ENCODE results near the gene OGFOD3. TPM values are rescaled to one million over a fixed set of nuclear protein-coding genes. Genes with fewer than 3 reads are reported as not detected.
A peak's percentile ranks its signal among the peaks of the same experiment; 100 is the strongest.
"Not testable (repeated sequence)": the region's sequence is repeated elsewhere in the genome, so short reads cannot be mapped to it uniquely, and the experiment has no call there.

OGFOD3 gene
- total RNA-seq, 4 donors from 2014 or later, result 13.0 to 28.7 (median 23.2) TPM

DNA sequence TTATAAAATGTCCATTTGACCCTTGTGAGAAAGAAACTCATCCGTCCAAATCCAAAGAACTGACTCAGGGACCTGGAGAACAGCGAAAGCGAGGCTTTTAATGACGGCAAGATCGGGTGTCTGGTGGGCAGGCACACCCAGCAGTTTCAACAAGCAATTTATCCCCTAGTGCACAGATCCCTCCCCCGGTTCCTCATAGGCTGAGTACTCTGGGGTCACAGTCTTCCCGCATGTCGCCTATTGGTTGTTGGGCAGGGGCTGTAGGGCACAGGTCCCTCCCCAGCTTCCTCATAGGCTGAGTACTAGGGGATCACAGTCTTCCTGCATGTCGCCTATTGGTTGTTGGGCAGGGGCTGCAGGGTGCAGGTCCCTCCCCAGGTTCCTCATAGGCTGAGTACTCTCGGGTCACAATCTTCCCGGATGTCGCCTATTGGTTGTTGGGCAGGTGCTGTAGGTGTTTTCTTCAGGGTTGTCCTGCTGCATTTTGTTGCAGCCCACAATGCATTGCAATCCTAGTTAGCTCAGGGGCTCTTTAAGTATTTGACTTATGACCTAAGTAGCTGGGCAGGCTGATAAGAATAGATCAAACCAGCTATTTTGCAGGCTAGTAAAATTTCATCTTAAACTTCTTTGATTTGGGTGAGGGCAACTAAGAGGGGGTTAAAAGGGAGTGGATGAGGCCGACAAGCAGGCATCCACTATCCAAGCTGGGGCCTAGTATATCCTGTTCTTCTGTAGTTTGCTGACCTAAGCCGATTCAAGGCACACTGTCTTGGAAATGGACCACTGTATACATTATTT is 50.5 kb downstream of the OGFOD3 start:
- intact Hi-C loops (cut with DNase I; ENCODE audit: low total_unique reads), result no loop called here
- no peak overlapping the region for H3K4me3 ChIP-seq (ENCODE audit: low read depth, poor library complexity, severe bottlenecking)
- no peak for DNase-seq (ENCODE audit: low spot score in 2 of 2)
- TF ChIP-seq, protein P1, sequence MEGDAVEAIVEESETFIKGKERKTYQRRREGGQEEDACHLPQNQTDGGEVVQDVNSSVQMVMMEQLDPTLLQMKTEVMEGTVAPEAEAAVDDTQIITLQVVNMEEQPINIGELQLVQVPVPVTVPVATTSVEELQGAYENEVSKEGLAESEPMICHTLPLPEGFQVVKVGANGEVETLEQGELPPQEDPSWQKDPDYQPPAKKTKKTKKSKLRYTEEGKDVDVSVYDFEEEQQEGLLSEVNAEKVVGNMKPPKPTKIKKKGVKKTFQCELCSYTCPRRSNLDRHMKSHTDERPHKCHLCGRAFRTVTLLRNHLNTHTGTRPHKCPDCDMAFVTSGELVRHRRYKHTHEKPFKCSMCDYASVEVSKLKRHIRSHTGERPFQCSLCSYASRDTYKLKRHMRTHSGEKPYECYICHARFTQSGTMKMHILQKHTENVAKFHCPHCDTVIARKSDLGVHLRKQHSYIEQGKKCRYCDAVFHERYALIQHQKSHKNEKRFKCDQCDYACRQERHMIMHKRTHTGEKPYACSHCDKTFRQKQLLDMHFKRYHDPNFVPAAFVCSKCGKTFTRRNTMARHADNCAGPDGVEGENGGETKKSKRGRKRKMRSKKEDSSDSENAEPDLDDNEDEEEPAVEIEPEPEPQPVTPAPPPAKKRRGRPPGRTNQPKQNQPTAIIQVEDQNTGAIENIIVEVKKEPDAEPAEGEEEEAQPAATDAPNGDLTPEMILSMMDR (IDR thresholded peaks at IDR 0.05), result peak in 1 of 3 donors; percentile 32
- TF ChIP-seq POLR2A (IDR thresholded peaks at IDR 0.05), result no peak
- 85 to 91% methylated on average over 14 of the region's 14 CpGs for WGBS, 2 donors

DNA sequence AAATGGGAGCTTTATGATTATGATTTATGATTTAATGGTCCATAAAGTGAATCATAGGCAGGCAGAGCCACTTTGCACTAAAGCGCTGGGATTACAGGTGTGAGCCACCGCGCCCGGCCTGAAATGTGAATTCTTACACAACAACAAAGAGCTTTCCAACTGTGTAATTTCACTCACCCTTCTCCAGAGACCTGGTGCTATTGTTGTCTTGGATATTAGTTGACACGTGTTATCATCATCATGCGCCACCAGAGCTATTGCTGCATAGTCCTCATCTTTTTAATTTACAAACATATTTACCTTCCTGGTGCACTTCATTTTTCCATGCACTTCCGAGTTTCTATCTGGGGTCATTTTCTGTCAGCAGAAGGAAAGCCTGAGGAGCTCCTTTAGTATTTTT is 51.6 kb downstream of the OGFOD3 start:
- DNase-seq (ENCODE audit: low spot score in 2 of 2), result no peak
- intact Hi-C loops (cut with DNase I; ENCODE audit: low total_unique reads), result no loop called here
- H3K4me3 ChIP-seq (ENCODE audit: low read depth, poor library complexity, severe bottlenecking), result no peak overlapping the region
- TF ChIP-seq POLR2A (IDR thresholded peaks at IDR 0.05), result no peak
- TF ChIP-seq, protein P1 (IDR thresholded peaks at IDR 0.05), result no peak
- 79% methylated on average over 7 of the region's 7 CpGs for WGBS, 2 donors

DNA sequence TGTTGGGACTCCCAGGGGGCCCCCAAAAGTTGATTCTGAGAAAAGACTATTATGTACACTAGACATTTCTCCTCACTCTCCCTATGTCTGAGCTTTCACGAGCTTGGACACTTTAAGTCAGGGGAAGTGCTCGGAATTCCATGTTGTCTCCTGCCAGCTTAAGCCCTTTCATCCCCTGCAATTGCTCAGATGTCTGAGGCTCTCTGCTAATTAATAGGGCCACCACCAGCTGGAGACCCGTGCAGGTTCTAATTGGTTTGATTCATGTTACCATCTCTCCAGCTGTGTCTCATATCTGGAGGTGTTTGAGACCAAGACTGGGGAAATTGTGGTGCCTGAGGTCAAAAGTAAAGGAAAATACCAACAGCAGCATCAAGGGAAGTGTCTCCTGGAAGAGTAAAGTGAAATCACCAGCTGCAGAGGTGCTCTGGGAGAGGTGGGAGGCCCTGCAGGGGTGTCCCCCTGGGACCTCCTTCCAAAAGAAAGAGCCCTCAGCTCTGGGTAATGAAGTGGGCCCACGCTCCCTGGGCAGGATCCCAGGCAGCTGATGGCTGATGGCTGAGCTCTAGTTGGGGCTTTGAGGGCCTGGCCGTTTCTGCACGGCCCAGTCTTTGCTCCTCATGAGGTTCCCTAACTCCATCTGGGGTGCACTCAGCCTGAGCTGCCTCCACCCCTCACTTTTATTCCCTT is 52.6 kb downstream of the OGFOD3 start:
- TF ChIP-seq POLR2A (IDR thresholded peaks at IDR 0.05), result no peak
- TF ChIP-seq, protein P1 (IDR thresholded peaks at IDR 0.05), result no peak
- intact Hi-C loops (cut with DNase I; ENCODE audit: low total_unique reads), result no loop called here
- 74 to 81% methylated on average over 6 of the region's 6 CpGs for WGBS, 2 donors

DNA sequence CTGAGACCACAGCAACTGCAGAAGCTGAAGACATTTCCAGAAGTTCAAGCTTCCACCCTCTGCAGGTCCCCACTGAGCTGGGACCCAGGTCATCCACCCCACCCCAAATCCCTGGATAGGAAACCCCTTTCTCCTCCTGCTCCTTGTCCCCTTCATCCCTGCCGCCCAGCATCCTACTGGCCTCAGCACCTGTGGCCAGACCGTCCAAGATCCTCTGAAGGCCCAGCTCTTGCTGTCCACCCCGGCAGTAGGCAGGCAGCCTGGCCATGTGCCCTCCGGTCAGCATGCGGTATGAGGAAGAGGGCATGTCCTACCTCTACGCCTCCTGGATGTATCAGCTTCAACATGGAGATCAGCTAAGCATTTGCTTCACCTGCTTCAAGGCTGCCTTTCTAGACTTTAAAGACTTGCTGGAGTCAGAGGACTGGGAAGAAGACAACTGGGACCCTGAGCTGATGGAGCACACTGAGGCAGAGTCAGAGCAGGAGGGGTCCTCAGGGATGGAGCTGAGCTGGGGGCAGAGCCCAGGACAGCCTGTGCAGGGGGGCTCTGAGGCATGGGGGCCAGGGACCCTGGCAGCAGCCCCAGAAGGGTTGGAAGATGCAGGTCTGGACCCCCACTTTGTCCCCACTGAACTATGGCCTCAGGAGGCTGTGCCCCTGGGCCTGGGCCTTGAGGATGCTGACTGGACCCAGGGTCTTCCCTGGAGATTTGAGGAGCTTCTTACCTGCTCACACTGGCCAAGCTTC is 56.3 kb downstream of the OGFOD3 start:
- 89 to 97% methylated on average over 6 of the region's 6 CpGs for WGBS, 2 donors
- TF ChIP-seq POLR2A (IDR thresholded peaks at IDR 0.05), result no peak
- intact Hi-C loops (cut with DNase I; ENCODE audit: low total_unique reads), result loop anchor here (5.0 kb wide), 1 partner anchor 330 kb away; the partner anchor contains the start of gene RAC3
- DNase-seq (ENCODE audit: low spot score in 2 of 2), result no peak
- H3K4me3 ChIP-seq (ENCODE audit: low read depth, poor library complexity, severe bottlenecking), result no peak overlapping the region

More for the DNA sequence above, 52.6 kb downstream of the OGFOD3 start:
- H3K4me3 ChIP-seq (ENCODE audit: low read depth, poor library complexity, severe bottlenecking), result no peak overlapping the region
- no peak for DNase-seq (ENCODE audit: low spot score in 2 of 2)

DNA sequence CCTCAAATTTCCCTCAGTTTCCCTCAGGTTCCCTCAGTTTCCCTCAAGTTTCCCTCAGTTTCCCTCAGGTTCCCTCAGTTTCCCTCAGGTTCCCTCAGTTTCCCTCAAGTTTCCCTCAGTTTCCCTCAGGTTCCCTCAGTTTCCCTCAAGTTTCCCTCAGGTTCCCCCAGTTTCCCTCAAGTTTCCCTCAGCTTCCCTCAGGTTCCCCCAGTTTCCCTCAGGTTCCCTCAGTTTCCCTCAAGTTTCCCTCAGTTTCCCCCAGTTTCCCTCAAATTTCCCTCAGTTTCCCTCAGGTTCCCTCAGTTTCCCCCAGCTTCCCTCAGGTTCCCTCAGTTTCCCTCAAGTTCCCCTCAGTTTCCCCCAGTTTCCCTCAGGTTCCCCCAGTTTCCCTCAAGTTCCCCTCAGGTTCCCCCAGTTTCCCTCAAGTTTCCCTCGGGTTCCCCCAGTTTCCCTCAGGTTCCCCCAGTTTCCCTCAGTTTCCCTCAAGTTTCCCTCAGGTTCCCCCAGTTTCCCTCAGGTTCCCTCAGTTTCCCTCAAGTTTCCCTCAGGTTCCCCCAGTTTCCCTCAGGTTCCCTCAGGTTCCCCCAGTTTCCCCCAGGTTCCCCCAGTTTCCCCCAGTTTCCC is 58.8 kb downstream of the OGFOD3 start:
- intact Hi-C loops (cut with DNase I; ENCODE audit: low total_unique reads), result loop anchor here (5.0 to 10.0 kb wide), 2 partner anchors 327 to 415 kb away; partner anchors contain the start of gene RAC3
- H3K4me3 ChIP-seq (ENCODE audit: low read depth, poor library complexity, severe bottlenecking); DNase-seq (ENCODE audit: low spot score in 2 of 2): not testable (repeated sequence)
- WGBS, 2 donors, result 76 to 91% methylated on average over 1 of the region's 1 CpG

DNA sequence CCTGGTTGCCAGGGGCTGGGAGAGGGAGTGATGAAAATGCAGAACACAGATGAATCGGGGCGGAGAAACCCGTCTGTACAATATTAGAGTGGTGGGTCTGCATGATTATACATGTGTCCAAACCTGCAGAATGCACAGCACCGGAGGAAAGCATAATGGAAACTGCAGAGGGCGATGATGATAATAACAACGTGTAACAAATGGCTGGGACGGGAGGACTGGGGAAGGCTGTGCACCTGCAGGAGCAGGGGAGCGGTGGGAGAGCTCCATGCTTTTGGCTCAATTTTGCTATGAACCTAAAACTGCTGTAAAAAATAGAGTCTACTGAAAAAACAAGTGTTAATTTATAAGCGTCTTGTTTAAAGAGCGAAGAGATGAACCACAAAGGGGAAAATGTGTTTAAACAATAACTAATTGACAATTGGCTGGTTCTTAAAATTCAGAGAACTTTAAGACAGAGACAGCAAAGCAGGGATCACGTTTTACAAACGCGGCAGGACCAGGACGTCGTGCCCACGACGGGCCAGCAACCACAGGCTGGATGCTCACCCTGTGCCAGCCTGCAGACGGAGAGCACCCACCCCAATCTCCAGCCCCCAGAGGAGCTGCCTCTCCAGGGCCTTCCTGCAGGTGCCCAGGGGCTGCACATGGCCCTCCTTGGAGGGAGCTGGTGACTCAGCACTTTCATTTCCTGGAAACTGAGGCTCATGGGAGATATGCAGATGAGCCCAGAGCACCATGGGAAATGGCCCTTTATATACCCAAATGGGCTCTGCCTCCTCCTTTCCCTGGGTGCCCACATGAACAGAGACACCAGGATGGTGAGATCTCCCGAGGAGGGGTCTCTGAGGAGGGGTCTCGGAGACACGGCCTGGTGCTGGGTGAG is 59.7 kb downstream of the OGFOD3 start, which contains the start of gene TEX19:
TEX19 (plus strand) TSS at position 783 of the 886 bp plus-strand sequence. CDS start 2,904 bp downstream, outside the sequence.
- intact Hi-C loops (cut with DNase I; ENCODE audit: low total_unique reads), result loop anchor here (10.0 kb wide), 1 partner anchor 416 kb away; no protein-coding TSS in a partner anchor
- no peak for TF ChIP-seq POLR2A (IDR thresholded peaks at IDR 0.05)
- TF ChIP-seq, protein P1 (IDR thresholded peaks at IDR 0.05), result no peak
- WGBS, 2 donors, result 55 to 56% methylated on average over 21 of the region's 21 CpGs
- DNase-seq (ENCODE audit: low spot score in 2 of 2), result no peak
- no peak within 1 kb of the TSS for H3K4me3 ChIP-seq (ENCODE audit: low read depth, poor library complexity, severe bottlenecking)
